HepG2 (cell line): ENCODE results near the gene RITA1. TPM values are rescaled to one million over a fixed set of nuclear protein-coding genes. Genes with fewer than 3 reads are reported as not detected.
A peak's percentile ranks its signal among the peaks of the same experiment; 100 is the strongest.

Experiments used
- ADNP ChIP-seq: sonication (generic); formaldehyde crosslinking; IDR thresholded peaks from 2 replicates; pipeline ENCODE4 v1.4.0; 2020; ENCODE audit warnings: missing genetic modification reagents
- DDIT3 ChIP-seq: sonication (generic); formaldehyde crosslinking; IDR thresholded peaks from 2 replicates; pipeline ENCODE4 v1.4.0; 2020; ENCODE audit warnings: mild to moderate bottlenecking, missing genetic modification reagents
- ELF3 ChIP-seq: IDR thresholded peaks from 2 replicates; pipeline ENCODE4 v1.6.1; 2016; ENCODE audit warnings: missing genetic modification reagents, missing compliant biosample characterization
- KAT7 ChIP-seq: IDR thresholded peaks from 2 replicates; pipeline ENCODE4 v1.6.1; 2018; ENCODE audit warnings: borderline replicate concordance, missing compliant biosample characterization
- KLF9 ChIP-seq: IDR thresholded peaks from 2 replicates; pipeline ENCODE4 v1.6.1; 2016; ENCODE audit warnings: low read depth
- LCORL ChIP-seq, 2 experiments: fragments of 450-650 bp in 1 of 2; sonication (generic) in 1 of 2; formaldehyde crosslinking in 1 of 2; IDR thresholded peaks; 2 replicates each; pipeline versions ENCODE4 v1.5.0 to v1.6.1; 2017 to 2020; ENCODE audit warnings: antibody characterized with exemption in 1 of 2, missing genetic modification reagents in 1 of 2
- MTF2 ChIP-seq: sonication (generic); formaldehyde crosslinking; IDR thresholded peaks from 2 replicates; pipeline ENCODE4 v1.5.0; 2020; ENCODE audit warnings: missing genetic modification reagents, borderline replicate concordance
- NR3C1 ChIP-seq: sonication (generic); formaldehyde crosslinking; IDR thresholded peaks from 2 replicates; pipeline ENCODE4 v1.4.0; 2020; ENCODE audit warnings: missing genetic modification reagents
- POGK ChIP-seq: sonication (generic); formaldehyde crosslinking; conservative IDR thresholded peaks from 2 replicates; pipeline ENCODE4 v1.8.0; 2022; ENCODE audit warnings: mild to moderate bottlenecking, moderate library complexity, missing genetic modification reagents
- PRPF4 ChIP-seq: fragments of 200-400 bp; formaldehyde crosslinking; IDR thresholded peaks from 2 replicates; pipeline ENCODE4 v1.6.1; 2016; ENCODE audit warnings: low read length, low read depth; ENCODE audit not compliant: poor library complexity, severe bottlenecking
- SAP130 ChIP-seq: IDR thresholded peaks from 2 replicates; pipeline ENCODE4 v1.6.1; 2016; ENCODE audit warnings: low read depth
- SIN3B ChIP-seq: fragments of 150-350 bp; IDR thresholded peaks from 2 replicates; pipeline ENCODE4 v1.6.1; 2014; ENCODE audit warnings: low read length
- SMARCE1 ChIP-seq: fragments of 450-650 bp; IDR thresholded peaks from 2 replicates; pipeline ENCODE4 v1.6.1; 2017; ENCODE audit warnings: borderline replicate concordance
- SMC3 ChIP-seq: IDR thresholded peaks from 2 replicates; pipeline ENCODE4 v1.6.1; 2011; ENCODE audit warnings: low read length, improper control_type of control experiment
- SPEN ChIP-seq: sonication (generic); formaldehyde crosslinking; IDR thresholded peaks from 2 replicates; pipeline ENCODE4 v1.5.1; 2020; ENCODE audit warnings: low read depth, mild to moderate bottlenecking, missing genetic modification reagents
- TFDP1 ChIP-seq: IDR thresholded peaks from 2 replicates; pipeline ENCODE4 v1.6.1; 2016; ENCODE audit warnings: missing compliant biosample characterization, missing genetic modification reagents, borderline replicate concordance
- TRIM24 ChIP-seq: sonication (generic); formaldehyde crosslinking; IDR thresholded peaks from 2 replicates; pipeline ENCODE4 v1.8.0; 2022; ENCODE audit warnings: mild to moderate bottlenecking, missing genetic modification reagents
- ZMAT3 ChIP-seq: sonication (generic); formaldehyde crosslinking; conservative IDR thresholded peaks from 2 replicates; pipeline ENCODE4 v1.7.0; 2021; ENCODE audit warnings: missing genetic modification reagents
- ZMYM4 ChIP-seq: sonication (generic); formaldehyde crosslinking; IDR thresholded peaks from 2 replicates; pipeline ENCODE4 v1.8.1; 2023; ENCODE audit warnings: mild to moderate bottlenecking, missing genetic modification reagents
- ZNF563 ChIP-seq: sonication (generic); formaldehyde crosslinking; IDR thresholded peaks from 2 replicates; pipeline ENCODE4 v1.8.0; 2022; ENCODE audit warnings: mild to moderate bottlenecking, moderate library complexity, missing genetic modification reagents
- ZNF598 ChIP-seq: sonication (generic); formaldehyde crosslinking; IDR thresholded peaks from 2 replicates; pipeline ENCODE4 v1.5.1; 2020; ENCODE audit warnings: mild to moderate bottlenecking, missing genetic modification reagents, borderline replicate concordance
- ZNF619 ChIP-seq: sonication (generic); formaldehyde crosslinking; IDR thresholded peaks from 2 replicates; pipeline ENCODE4 v1.4.0; 2020; ENCODE audit warnings: mild to moderate bottlenecking, missing genetic modification reagents
- ZNF746 ChIP-seq: sonication (generic); formaldehyde crosslinking; IDR thresholded peaks from 2 replicates; pipeline ENCODE4 v1.8.0; 2022; ENCODE audit warnings: mild to moderate bottlenecking, missing genetic modification reagents
- polyA plus RNA-seq, 8 experiments: library from polyadenylated mRNA; depleted of rRNA in 3 of 8; stranded (reverse) in 7 of 8; unstranded in 1 of 8; fragments of >200 nt; fragmentation: Illumina TruSeq in 4 of 8; extraction: Trizol in 4 of 8; gene quantifications; 2 replicates each; pipeline versions ENCODE4 v1.2.1 to v1.2.3, GENCODE V29; 2011 to 2016; ENCODE audit warnings: low read depth in 4 of 8, missing spikeins in 1 of 8, mixed read lengths in 1 of 8; ENCODE audit not compliant: insufficient read depth in 1 of 8
- total RNA-seq, 5 experiments: library from RNA; depleted of rRNA; stranded (reverse); fragments of >200 nt; fragmentation: Illumina TruSeq; extraction: Trizol; gene quantifications; 2 replicates each; pipeline ENCODE4 v1.2.3, GENCODE V29; 2016; ENCODE audit warnings: low read depth in 1 of 5
- TF ChIP-seq, protein P1 (sequence below): sonication (generic); formaldehyde crosslinking; IDR thresholded peaks from 2 replicates; pipeline ENCODE4 v1.9.0; 2021; ENCODE audit warnings: missing genetic modification reagents, mild to moderate bottlenecking, borderline replicate concordance
- TF ChIP-seq, protein P2 (sequence below): sonication (generic); formaldehyde crosslinking; IDR thresholded peaks from 2 replicates; pipeline ENCODE4 v1.8.1; 2023; ENCODE audit warnings: missing genetic modification reagents, mild to moderate bottlenecking, borderline replicate concordance

RITA1 gene
- total and polyA plus RNA-seq, 2 of the 13 experiments (the other 11 are each of a cell fraction or from before 2014, with no cell fraction given) = 12.4 to 28.9 TPM

- 0 out of 2 replicates have a peak, but pooled peaks have one; percentile 49 for TF ChIP-seq POGK
- TF ChIP-seq SMC3 = peak; percentile 43; the same call in 1 of the 2 replicates
- no peak for TF ChIP-seq ZNF598 (CRISPR knock-in tag)
- peak; percentile 30; the same call in 1 of the 2 replicates for TF ChIP-seq TFDP1 (CRISPR knock-in tag)
- TF ChIP-seq DDIT3 (CRISPR knock-in tag) = no peak
- TF ChIP-seq NR3C1 (CRISPR knock-in tag) = no peak
- 0 out of 2 replicates have a peak, but pooled peaks have one; percentile 34 for TF ChIP-seq ZNF563
- TF ChIP-seq TRIM24 (CRISPR knock-in tag) = no peak
- TF ChIP-seq SMARCE1 = no peak
- TF ChIP-seq, protein P1, sequence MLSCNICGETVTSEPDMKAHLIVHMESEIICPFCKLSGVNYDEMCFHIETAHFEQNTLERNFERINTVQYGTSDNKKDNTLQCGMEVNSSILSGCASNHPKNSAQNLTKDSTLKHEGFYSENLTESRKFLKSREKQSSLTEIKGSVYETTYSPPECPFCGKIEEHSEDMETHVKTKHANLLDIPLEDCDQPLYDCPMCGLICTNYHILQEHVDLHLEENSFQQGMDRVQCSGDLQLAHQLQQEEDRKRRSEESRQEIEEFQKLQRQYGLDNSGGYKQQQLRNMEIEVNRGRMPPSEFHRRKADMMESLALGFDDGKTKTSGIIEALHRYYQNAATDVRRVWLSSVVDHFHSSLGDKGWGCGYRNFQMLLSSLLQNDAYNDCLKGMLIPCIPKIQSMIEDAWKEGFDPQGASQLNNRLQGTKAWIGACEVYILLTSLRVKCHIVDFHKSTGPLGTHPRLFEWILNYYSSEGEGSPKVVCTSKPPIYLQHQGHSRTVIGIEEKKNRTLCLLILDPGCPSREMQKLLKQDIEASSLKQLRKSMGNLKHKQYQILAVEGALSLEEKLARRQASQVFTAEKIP (CRISPR knock-in tag) = no peak
- no peak for TF ChIP-seq ZMYM4 (CRISPR knock-in tag)
- TF ChIP-seq, protein P2, sequence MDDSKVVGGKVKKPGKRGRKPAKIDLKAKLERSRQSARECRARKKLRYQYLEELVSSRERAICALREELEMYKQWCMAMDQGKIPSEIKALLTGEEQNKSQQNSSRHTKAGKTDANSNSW = no peak
- peak; percentile 90; the same call in 1 of the 2 replicates for TF ChIP-seq MTF2
- no peak; the same call in 1 of the 2 replicates for TF ChIP-seq SAP130
- TF ChIP-seq ZMAT3 (CRISPR knock-in tag) = no peak
- no peak for TF ChIP-seq KAT7
- TF ChIP-seq ZNF619 (CRISPR knock-in tag) = no peak
- no peak for TF ChIP-seq ADNP (CRISPR knock-in tag)
- TF ChIP-seq KLF9 (CRISPR knock-in tag) = no peak
- no peak for TF ChIP-seq SPEN (CRISPR knock-in tag)
- no peak for TF ChIP-seq ZNF746 (CRISPR knock-in tag)
- TF ChIP-seq LCORL (IDR thresholded peaks at IDR 0.05) = no peak
- TF ChIP-seq LCORL (CRISPR knock-in tag; IDR thresholded peaks at IDR 0.05) = peak; percentile 62; the same call in 1 of the 2 replicates
- no peak for TF ChIP-seq PRPF4
- TF ChIP-seq SIN3B = no peak
- TF ChIP-seq ELF3 (CRISPR knock-in tag) = no peak
Observed at GRCh38 chr12:113152835-113153814, 32.4 kb upstream of the RITA1 start (continued).
